ENCODE results near the gene FNIP2.
A peak's percentile ranks its signal among the peaks of the same experiment; 100 is the strongest.

- TF ChIP-seq ZNF140 (tag by site-specific recombination; IDR thresholded peaks at IDR 0.05) (no peak), CTCF (tag by site-specific recombination; IDR thresholded peaks at IDR 0.05) (peak; percentile 68), ZNF398 (tag by site-specific recombination; IDR thresholded peaks at IDR 0.05) (no peak), ZNF530 (tag by site-specific recombination; IDR thresholded peaks at IDR 0.05; ENCODE audit: low read depth) (no peak), TCF7L2 (IDR thresholded peaks at IDR 0.05; ENCODE audit: borderline replicate concordance, low read depth, low read length) (no peak), ZFP41 (tag by site-specific recombination; IDR thresholded peaks at IDR 0.05; ENCODE audit: borderline replicate concordance) (no peak), PBX3 (CRISPR knock-in tag; IDR thresholded peaks at IDR 0.05) (no peak), ZNF501 (tag by site-specific recombination; IDR thresholded peaks at IDR 0.05) (no peak), ZNF513 (tag by site-specific recombination; IDR thresholded peaks at IDR 0.05) (no peak), GLIS1 (tag by site-specific recombination; IDR thresholded peaks at IDR 0.05) (no peak)
These were observed 38.9 kb upstream of the FNIP2 start for GRCh38 chr4:158729716-158730559.
